Fibroblast of lung (primary cell): Measurements from ENCODE around the gene RBM15B.

Experiments
- EZH2 ChIP-seq: IDR thresholded peaks from 2 replicates; pipeline ENCODE4 v1.5.1; 2012; ENCODE audit warnings: low read length, control low read depth, mild to moderate bottlenecking; ENCODE audit errors: missing control alignments
- TF ChIP-seq, protein P1 (sequence below), 2 donors: IDR thresholded peaks in 1 of 2; conservative IDR thresholded peaks in 1 of 2; 1 replicate in 1 of 2; 2 replicates in 1 of 2; pipeline ENCODE4 v1.5.1; 2011 to 2012; ENCODE audit warnings: low read length in 2 of 2, control low read depth in 1 of 2, inconsistent platforms in 1 of 2, low read depth in 1 of 2, mild to moderate bottlenecking in 1 of 2

GRCh38 chr3:51361746-51362145, 29.3 kb upstream of the RBM15B start:
- TF ChIP-seq, protein P1, sequence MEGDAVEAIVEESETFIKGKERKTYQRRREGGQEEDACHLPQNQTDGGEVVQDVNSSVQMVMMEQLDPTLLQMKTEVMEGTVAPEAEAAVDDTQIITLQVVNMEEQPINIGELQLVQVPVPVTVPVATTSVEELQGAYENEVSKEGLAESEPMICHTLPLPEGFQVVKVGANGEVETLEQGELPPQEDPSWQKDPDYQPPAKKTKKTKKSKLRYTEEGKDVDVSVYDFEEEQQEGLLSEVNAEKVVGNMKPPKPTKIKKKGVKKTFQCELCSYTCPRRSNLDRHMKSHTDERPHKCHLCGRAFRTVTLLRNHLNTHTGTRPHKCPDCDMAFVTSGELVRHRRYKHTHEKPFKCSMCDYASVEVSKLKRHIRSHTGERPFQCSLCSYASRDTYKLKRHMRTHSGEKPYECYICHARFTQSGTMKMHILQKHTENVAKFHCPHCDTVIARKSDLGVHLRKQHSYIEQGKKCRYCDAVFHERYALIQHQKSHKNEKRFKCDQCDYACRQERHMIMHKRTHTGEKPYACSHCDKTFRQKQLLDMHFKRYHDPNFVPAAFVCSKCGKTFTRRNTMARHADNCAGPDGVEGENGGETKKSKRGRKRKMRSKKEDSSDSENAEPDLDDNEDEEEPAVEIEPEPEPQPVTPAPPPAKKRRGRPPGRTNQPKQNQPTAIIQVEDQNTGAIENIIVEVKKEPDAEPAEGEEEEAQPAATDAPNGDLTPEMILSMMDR (conservative IDR thresholded peaks at IDR 0.05 in 1 of 2, IDR thresholded peaks at IDR 0.05 in 1 of 2; ENCODE audit: low read depth in 1 of 2, low read length in 2 of 2), result no peak
- TF ChIP-seq EZH2, result no peak
